H1 (cell line): Measurements from ENCODE around the gene GAS2. TPM values are rescaled to one million over a fixed set of nuclear protein-coding genes. Genes with fewer than 3 reads are reported as not detected.

Source experiments
- CHD7 ChIP-seq: fragments of 300-600 bp; sonication (generic); IDR thresholded peaks from 2 replicates; pipeline ENCODE4 v1.7.1; 2012; ENCODE audit warnings: low read length, moderate library complexity, mild to moderate bottlenecking, inconsistent platforms; ENCODE audit not compliant: insufficient replicate concordance
- polyA plus RNA-seq, 7 experiments: library from polyadenylated mRNA; depleted of rRNA in 3 of 7; stranded (reverse) in 5 of 7; unstranded in 2 of 7; fragments of >200 nt in 5 of 7; fragments of 200-250 nt in 2 of 7; gene quantifications; 1 replicate in 5 of 7; 2 replicates in 1 of 7; 4 replicates in 1 of 7; pipeline versions ENCODE4 v1.2.1 to v1.2.3, GENCODE V29; 2011 to 2013; ENCODE audit warnings: missing spikeins in 2 of 7, mixed read lengths in 2 of 7
- total RNA-seq: library from RNA; stranded (reverse); fragmentation: NEBNext Ultra II Directional; extraction: Animal tissue kit (Norgen Biotek cat#: 25700); gene quantifications from 2 replicates; pipeline ENCODE4 v1.2.1, GENCODE V29; 2021

The GAS2 gene
- total and polyA plus RNA-seq, 2 of the 8 experiments (the other 6 are each of a cell fraction or from before 2014, with no cell fraction given) = 0.70 to 1.7 TPM

GRCh38 chr11:22690257-22690656 is 23.8 kb downstream of the GAS2 start (continued):
- TF ChIP-seq CHD7 = no peak
